ENCODE results near the gene ROR1. TPM values are rescaled to one million over a fixed set of nuclear protein-coding genes. Genes with fewer than 3 reads are reported as not detected.

The ROR1 gene
- total and polyA plus RNA-seq, 2 of the 4 experiments (the other 2 are of a cell fraction): 4.4 to 10.0 TPM

- Histone ChIP-seq H2AK5ac (ENCODE audit: low read depth, low read length) (no peak overlapping the region), H3K4ac (ENCODE audit: low read depth, low read length) (no peak overlapping the region), H3K36me3 (ENCODE audit: control insufficient read depth, insufficient read depth, low read length) (no peaks in the 10 kb centered on the region), H3K56ac (ENCODE audit: extremely low read depth, insufficient read depth, low read length) (no peak overlapping the region), H3K4me2 (ENCODE audit: low read depth, low read length) (no peak overlapping the region), H3K27me3 (ENCODE audit: control insufficient read depth, insufficient read depth, low read length) (no peaks in the 10 kb centered on the region), H2BK15ac (ENCODE audit: low read depth, low read length) (no peak overlapping the region), H3K9ac (ENCODE audit: low read depth, low read length) (no peak overlapping the region), H2BK5ac (ENCODE audit: low read depth, low read length, poor library complexity, severe bottlenecking) (no peak overlapping the region), H3K14ac (replicated peaks; ENCODE audit: low read depth, low read length) (no peak overlapping the region), H4K20me1 (ENCODE audit: insufficient read depth, low read length) (no peaks in the 10 kb centered on the region), H3K4me3 (ENCODE audit: insufficient read depth, low read depth, low read length) (no peak overlapping the region), H2AK9ac (replicated peaks; ENCODE audit: low read depth, low read length, poor library complexity) (no peak overlapping the region), H4K91ac (ENCODE audit: insufficient read depth, low read depth, low read length) (no peak overlapping the region), H3K18ac (ENCODE audit: low read depth, low read length) (no peak overlapping the region), H2BK120ac (ENCODE audit: low read depth, low read length) (no peak overlapping the region), H4K8ac (ENCODE audit: low read depth in 2 of 2, low read length in 2 of 2) (no peak overlapping the region), H3K23ac (ENCODE audit: low read depth, low read length) (no peak overlapping the region), H3K27ac (ENCODE audit: insufficient read depth, low read length) (no peak overlapping the region), H2BK20ac (ENCODE audit: low read depth, low read length) (no peak overlapping the region), H2AFZ (replicated peaks; ENCODE audit: low read length, poor library complexity) (no peak overlapping the region), H3K4me1 (ENCODE audit: control insufficient read depth, insufficient read depth, low read length) (peaks cover 2% of the 10 kb centered on the region; the same call in 1 of the 2 replicates), H3K79me1 (ENCODE audit: low read depth in 1 of 2, low read length in 2 of 2) (no peaks in the 10 kb centered on the region), H3K9me1 (ENCODE audit: insufficient read depth, low read length) (peaks cover 7% of the 10 kb centered on the region; the same call in 1 of the 2 replicates), H4K5ac (ENCODE audit: low read depth, low read length) (no peak overlapping the region), H3K9me3 (ENCODE audit: control insufficient read depth, insufficient read depth, low read length) (no peaks in the 10 kb centered on the region)
- BruUV-seq (replicated peaks): no TSS peak
- ATAC-seq (ENCODE audit: low read depth): no peak
- intact Hi-C loops (cut with micrococcal nuclease) (no loop called here), in situ Hi-C loops (cut with MboI; ENCODE audit: low sequenced_read_pairs) (no loop called here), dilution Hi-C loops (cut with HindIII; ENCODE audit: low sequenced_read_pairs, unreplicated experiment) (no loop called here)
- ChIA-PET CTCF (interaction anchor here (1.5 kb wide), 1 partner anchor 11 kb away, joined by 4 read pairs; no protein-coding TSS in a partner anchor), POLR2A (ENCODE audit: unreplicated experiment) (no interaction called here)
- no peak for DNase-seq
- TF ChIP-seq POLR2A (IDR thresholded peaks at IDR 0.05; ENCODE audit: low read depth, low read length): no peak
- no peak for TF ChIP-seq RCOR1 (IDR thresholded peaks at IDR 0.05; ENCODE audit: insufficient replicate concordance, low read length)
- WGBS, 2 experiments (ENCODE audit: extremely low coverage in 2 of 2, insufficient read length in 1 of 2): 93% methylated on average over 3 of the region's 5 CpGs; no CpG with 5 or more reads in 1 of the 2 experiments
Measured at GRCh38 chr1:63903947-63904610, 130.3 kb downstream of the ROR1 start.
